CD4-positive, CD25-positive, alpha-beta regulatory T cell (primary cell): ENCODE measurements around the gene AGTPBP1. TPM values are rescaled to one million over a fixed set of nuclear protein-coding genes. Genes with fewer than 3 reads are reported as not detected.

Experiments used
- ATAC-seq, 2 donors: fragments of 150-1000 bp; cut with Tn5 transposase; one replicate each; pipeline ENCODE4 v1.10.0; 2021; ENCODE audit warnings: low read depth in 2 of 2, moderate number of reproducible peaks in 2 of 2, moderate library complexity in 1 of 2
- DNase-seq, 3 donors: peaks; one replicate each; pipeline versions ENCODE4 v3.0.0 to v3.0.0-alpha.2; 2012 to 2022; ENCODE audit warnings: mixed read lengths in 1 of 3
- H3K27ac ChIP-seq: one replicate; pipeline ENCODE4 v1.7.0; 2013; ENCODE audit warnings: mild to moderate bottlenecking, low read length; ENCODE audit not compliant: insufficient read depth, poor library complexity, severe bottlenecking
- H3K27me3 ChIP-seq: one replicate; pipeline ENCODE4 v1.7.0; 2013; ENCODE audit warnings: low read length; ENCODE audit not compliant: control insufficient read depth, insufficient read depth
- H3K36me3 ChIP-seq: one replicate; pipeline ENCODE4 v1.7.0; 2013; ENCODE audit warnings: mild to moderate bottlenecking, low read length, moderate library complexity; ENCODE audit not compliant: control insufficient read depth, insufficient read depth
- H3K4me1 ChIP-seq: 2 replicates; pipeline ENCODE4 v1.7.0; 2013; ENCODE audit warnings: mild to moderate bottlenecking, low read length; ENCODE audit not compliant: insufficient read depth, control insufficient read depth, poor library complexity, severe bottlenecking
- H3K4me3 ChIP-seq: one replicate; pipeline ENCODE4 v1.7.0; 2013; ENCODE audit warnings: low read depth, mild to moderate bottlenecking, low read length, moderate library complexity
- H3K9me3 ChIP-seq, 2 experiments: 1 replicate in 1 of 2; 2 replicates in 1 of 2; pipeline ENCODE4 v1.7.0; 2013; ENCODE audit warnings: low read length in 2 of 2, mild to moderate bottlenecking in 1 of 2, moderate library complexity in 1 of 2; ENCODE audit not compliant: control insufficient read depth in 2 of 2
- H3K27ac Mint-ChIP-seq, 3 donors: one replicate each; pipeline ENCODE4 v1.8.0; 2020 to 2022; ENCODE audit warnings: mild to moderate bottlenecking in 3 of 3, mixed read lengths in 3 of 3, moderate library complexity in 2 of 3
- H3K27me3 Mint-ChIP-seq: one replicate; pipeline ENCODE4 v1.8.0; 2022; ENCODE audit warnings: mild to moderate bottlenecking, mixed read lengths
- H3K36me3 Mint-ChIP-seq: one replicate; pipeline ENCODE4 v1.8.0; 2020; ENCODE audit warnings: mixed read lengths
- H3K4me1 Mint-ChIP-seq, 4 donors: one replicate each; pipeline ENCODE4 v1.8.0; 2020 to 2022; ENCODE audit warnings: mixed read lengths in 4 of 4, mild to moderate bottlenecking in 1 of 4
- H3K4me3 Mint-ChIP-seq, 4 donors: one replicate each; pipeline ENCODE4 v1.8.0; 2020 to 2022; ENCODE audit warnings: mild to moderate bottlenecking in 4 of 4, mixed read lengths in 4 of 4, moderate library complexity in 3 of 4
- H3K9me3 Mint-ChIP-seq, 7 donors: one replicate each; pipeline ENCODE4 v1.8.0; 2020 to 2022; ENCODE audit warnings: mixed read lengths in 7 of 7, mild to moderate bottlenecking in 3 of 7, moderate library complexity in 2 of 7
- polyA plus RNA-seq, 4 donors: library from polyadenylated mRNA; unstranded; fragments of 300-500 nt; fragmentation: Illumina TruSeq; gene quantifications; one replicate each; pipeline ENCODE4 v1.2.3, GENCODE V29; 2021
- total RNA-seq: library from RNA; stranded (reverse); gene quantifications from one replicate; pipeline ENCODE4 v1.2.3, GENCODE V29; 2022

The AGTPBP1 gene
- total and polyA plus RNA-seq, 5 donors from 2014 or later = 21.1 to 55.6 (median 23.4) TPM

GRCh38 chr9:85569988-85570387 is 171.8 kb downstream of the AGTPBP1 start:
- DNase-seq (no peak), ATAC-seq (no peak)
- Mint-ChIP-seq H3K9me3 (peaks cover 0 to 1% (median 0%) of the 10 kb centered on the region in 7 donors), H3K27me3 (no peaks in the 10 kb centered on the region), H3K4me1 (peaks cover 0 to 9% (median 2%) of the 10 kb centered on the region in 4 donors), H3K36me3 (peaks cover 47% of the 10 kb centered on the region), H3K27ac (no peak overlapping the region), H3K4me3 (no peak overlapping the region)
- H3K36me3 ChIP-seq = peaks cover 2% of the 10 kb centered on the region
- H3K4me3 ChIP-seq = no peak overlapping the region
- H3K9me3 ChIP-seq = no peaks in the 10 kb centered on the region
- no peak overlapping the region for H3K27ac ChIP-seq
- no peaks in the 10 kb centered on the region for H3K4me1 ChIP-seq
- H3K27me3 ChIP-seq = no peaks in the 10 kb centered on the region

GRCh38 chr9:85559526-85559925 is 182.2 kb downstream of the AGTPBP1 start:
- Histone ChIP-seq H3K4me1 (no peaks in the 10 kb centered on the region), H3K36me3 (peaks cover 5% of the 10 kb centered on the region), H3K4me3 (no peak overlapping the region), H3K27me3 (no peaks in the 10 kb centered on the region), H3K27ac (no peak overlapping the region), H3K9me3 (no peaks in the 10 kb centered on the region)
- H3K27me3 Mint-ChIP-seq = no peaks in the 10 kb centered on the region
- H3K9me3 Mint-ChIP-seq = no peaks in the 10 kb centered on the region
- H3K27ac Mint-ChIP-seq = no peak overlapping the region
- peaks cover 25% of the 10 kb centered on the region for H3K36me3 Mint-ChIP-seq
- H3K4me1 Mint-ChIP-seq = peaks cover 0 to 8% (median 4%) of the 10 kb centered on the region in 4 donors
- H3K4me3 Mint-ChIP-seq = no peak overlapping the region
- ATAC-seq (no peak), DNase-seq (no peak)

GRCh38 chr9:85554349-85554748 is 187.4 kb downstream of the AGTPBP1 start:
- no peaks in the 10 kb centered on the region for H3K27me3 ChIP-seq
- DNase-seq = no peak
- Mint-ChIP-seq H3K27me3 (no peaks in the 10 kb centered on the region), H3K4me3 (no peak overlapping the region), H3K4me1 (peaks cover 2 to 11% (median 6%) of the 10 kb centered on the region in 4 donors), H3K9me3 (no peaks in the 10 kb centered on the region), H3K27ac (peak overlapping the region in 1 of 3 donors; percentile 59), H3K36me3 (peaks cover 9% of the 10 kb centered on the region)
- no peaks in the 10 kb centered on the region for H3K36me3 ChIP-seq
- no peaks in the 10 kb centered on the region for H3K4me1 ChIP-seq
- H3K4me3 ChIP-seq = no peak overlapping the region
- no peak for ATAC-seq
- H3K27ac ChIP-seq = no peak overlapping the region
- no peaks in the 10 kb centered on the region for H3K9me3 ChIP-seq

GRCh38 chr9:85553475-85553874 is 188.3 kb downstream of the AGTPBP1 start:
- Mint-ChIP-seq H3K36me3 (peaks cover 6% of the 10 kb centered on the region), H3K4me1 (peaks cover 2 to 11% (median 6%) of the 10 kb centered on the region in 4 donors), H3K4me3 (no peak overlapping the region), H3K27me3 (no peaks in the 10 kb centered on the region), H3K27ac (no peak overlapping the region), H3K9me3 (no peaks in the 10 kb centered on the region)
- Histone ChIP-seq H3K36me3 (no peaks in the 10 kb centered on the region), H3K27me3 (no peaks in the 10 kb centered on the region), H3K9me3 (no peaks in the 10 kb centered on the region), H3K4me3 (no peak overlapping the region), H3K4me1 (no peaks in the 10 kb centered on the region), H3K27ac (no peak overlapping the region)
- DNase-seq (no peak), ATAC-seq (no peak)

GRCh38 chr9:85547599-85547998 is 194.2 kb downstream of the AGTPBP1 start:
- Histone ChIP-seq H3K9me3 (no peaks in the 10 kb centered on the region), H3K27ac (no peak overlapping the region), H3K4me3 (no peak overlapping the region), H3K4me1 (no peaks in the 10 kb centered on the region), H3K36me3 (peaks cover 2% of the 10 kb centered on the region), H3K27me3 (no peaks in the 10 kb centered on the region)
- H3K27me3 Mint-ChIP-seq = no peaks in the 10 kb centered on the region
- H3K36me3 Mint-ChIP-seq = peaks cover 9% of the 10 kb centered on the region
- H3K4me1 Mint-ChIP-seq = peaks cover 0 to 14% (median 1%) of the 10 kb centered on the region in 4 donors
- DNase-seq = no peak
- peak overlapping the region in 1 of 3 donors; percentile 62 for H3K27ac Mint-ChIP-seq
- no peaks in the 10 kb centered on the region for H3K9me3 Mint-ChIP-seq
- no peak for ATAC-seq
- no peak overlapping the region for H3K4me3 Mint-ChIP-seq

- Histone ChIP-seq H3K27ac (no peak overlapping the region), H3K36me3 (peaks cover 2% of the 10 kb centered on the region), H3K27me3 (no peaks in the 10 kb centered on the region), H3K4me1 (no peaks in the 10 kb centered on the region), H3K4me3 (no peak overlapping the region), H3K9me3 (no peaks in the 10 kb centered on the region)
- DNase-seq (no peak), ATAC-seq (no peak)
- Mint-ChIP-seq H3K4me3 (no peak overlapping the region), H3K9me3 (peaks cover 0 to 3% (median 0%) of the 10 kb centered on the region in 7 donors), H3K4me1 (peaks cover 0 to 10% (median under 1%) of the 10 kb centered on the region in 4 donors), H3K27me3 (no peaks in the 10 kb centered on the region), H3K36me3 (peaks cover 4% of the 10 kb centered on the region), H3K27ac (no peak overlapping the region)
These were observed 198.6 kb downstream of the AGTPBP1 start for GRCh38 chr9:85543196-85543595.

GRCh38 chr9:85541876-85542275 is 199.9 kb downstream of the AGTPBP1 start:
- H3K4me3 ChIP-seq = no peak overlapping the region
- H3K27ac ChIP-seq = no peak overlapping the region
- H3K9me3 Mint-ChIP-seq = peaks cover 0 to 3% (median 0%) of the 10 kb centered on the region in 7 donors
- H3K9me3 ChIP-seq = no peaks in the 10 kb centered on the region
- no peak for ATAC-seq
- H3K4me1 Mint-ChIP-seq = peaks cover 0 to 6% (median under 1%) of the 10 kb centered on the region in 4 donors
- H3K36me3 Mint-ChIP-seq = peaks cover 4% of the 10 kb centered on the region
- no peaks in the 10 kb centered on the region for H3K27me3 Mint-ChIP-seq
- H3K27me3 ChIP-seq = no peaks in the 10 kb centered on the region
- H3K27ac Mint-ChIP-seq = no peak overlapping the region
- no peaks in the 10 kb centered on the region for H3K36me3 ChIP-seq
- H3K4me3 Mint-ChIP-seq = no peak overlapping the region
- no peaks in the 10 kb centered on the region for H3K4me1 ChIP-seq
- DNase-seq = no peak

GRCh38 chr9:85536514-85536913 is 205.2 kb downstream of the AGTPBP1 start:
- Histone ChIP-seq H3K4me1 (no peaks in the 10 kb centered on the region), H3K36me3 (no peaks in the 10 kb centered on the region), H3K27ac (no peak overlapping the region), H3K27me3 (no peaks in the 10 kb centered on the region), H3K9me3 (no peaks in the 10 kb centered on the region), H3K4me3 (no peak overlapping the region)
- Mint-ChIP-seq H3K27me3 (no peaks in the 10 kb centered on the region), H3K27ac (no peak overlapping the region), H3K9me3 (peaks cover 0 to 3% (median 0%) of the 10 kb centered on the region in 7 donors), H3K4me3 (no peak overlapping the region), H3K36me3 (no peaks in the 10 kb centered on the region), H3K4me1 (no peaks in the 10 kb centered on the region)
- DNase-seq (no peak), ATAC-seq (no peak)
